Umbilical cord (tissue), 2 donors: ENCODE measurements around the gene CIT. TPM values are rescaled to one million over a fixed set of nuclear protein-coding genes. Genes with fewer than 3 reads are reported as not detected.
"Not testable (repeated sequence)": the region's sequence is repeated elsewhere in the genome, so short reads cannot be mapped to it uniquely, and the experiment has no call there.

Source experiments
- DNase-seq: peaks from one replicate; pipeline ENCODE4 v3.0.0-alpha.2; 2015; ENCODE audit warnings: low spot score
- total RNA-seq: library from RNA; depleted of rRNA; stranded (reverse); fragments of >200 nt; gene quantifications from one replicate; pipeline ENCODE4 v1.2.3, GENCODE V29; 2014; ENCODE audit warnings: low replicate concordance; ENCODE audit not compliant: insufficient read depth

CIT gene
- total RNA-seq, 1 donor from 2014 or later: 17.8 TPM

GRCh38 chr12:119744900-119745606, 132.1 kb downstream of the CIT start:
- no peak for DNase-seq

GRCh38 chr12:119742700-119743099, 134.4 kb downstream of the CIT start:
- DNase-seq: no peak

- DNase-seq: no peak
Observed at GRCh38 chr12:119740830-119741229, 136.3 kb downstream of the CIT start.

- no peak for DNase-seq
Observed at GRCh38 chr12:119735079-119735478, 142.0 kb downstream of the CIT start.

- DNase-seq: no peak
Observed at GRCh38 chr12:119730381-119730780, 146.7 kb downstream of the CIT start.

GRCh38 chr12:119729871-119730270, 147.2 kb downstream of the CIT start:
- no peak for DNase-seq

- DNase-seq: no peak
Observed at GRCh38 chr12:119728444-119728745, 148.7 kb downstream of the CIT start.

GRCh38 chr12:119727600-119728443, 149.3 kb downstream of the CIT start:
- no peak for DNase-seq

- DNase-seq: no peak
Observed at GRCh38 chr12:119725523-119725922, 151.6 kb downstream of the CIT start.

GRCh38 chr12:119721306-119721705, 155.8 kb downstream of the CIT start:
- no peak for DNase-seq

- no peak for DNase-seq
Observed at GRCh38 chr12:119720349-119720748, 156.8 kb downstream of the CIT start.

GRCh38 chr12:119718141-119718540, 159.0 kb downstream of the CIT start:
- DNase-seq: no peak

- no peak for DNase-seq
Observed at GRCh38 chr12:119715268-119715620, 161.9 kb downstream of the CIT start.

GRCh38 chr12:119714614-119715267, 162.4 kb downstream of the CIT start:
- DNase-seq: no peak

- DNase-seq: no peak
Observed at GRCh38 chr12:119713551-119714031, 163.5 kb downstream of the CIT start.

- no peak for DNase-seq
Observed at GRCh38 chr12:119712721-119713120, 164.4 kb downstream of the CIT start.

- DNase-seq: no peak
Observed at GRCh38 chr12:119711693-119712092, 165.4 kb downstream of the CIT start.

- no peak for DNase-seq
Observed at GRCh38 chr12:119710965-119711551, 166.1 kb downstream of the CIT start.

- no peak for DNase-seq
Observed at GRCh38 chr12:119710374-119710964, 166.7 kb downstream of the CIT start.

- DNase-seq: not testable (repeated sequence)
Observed at GRCh38 chr12:119706427-119706826, 170.7 kb downstream of the CIT start.

- DNase-seq: no peak
Observed at GRCh38 chr12:119705182-119705581, 171.9 kb downstream of the CIT start.
